GM18526 (cell line): Measurements from ENCODE around the gene HTR2C.

Experiments
- POLR2A ChIP-seq: IDR thresholded peaks from 3 replicates; pipeline ENCODE4 v1.6.1; 2011; ENCODE audit not compliant: insufficient read length; ENCODE audit errors: extremely low read depth

HTR2C gene

GRCh38 chrX:114635986-114636385 lies 52.1 kb downstream of the HTR2C start:
- no peak for TF ChIP-seq POLR2A

- TF ChIP-seq POLR2A: no peak
Measured at GRCh38 chrX:114650351-114650750, 66.5 kb downstream of the HTR2C start.

GRCh38 chrX:114675365-114675764 lies 91.5 kb downstream of the HTR2C start:
- no peak for TF ChIP-seq POLR2A

- TF ChIP-seq POLR2A: no peak
Measured at GRCh38 chrX:114709406-114709805, 125.5 kb downstream of the HTR2C start.

GRCh38 chrX:114710571-114710970 lies 126.7 kb downstream of the HTR2C start:
- TF ChIP-seq POLR2A: no peak

GRCh38 chrX:114712466-114712865 lies 128.6 kb downstream of the HTR2C start:
- TF ChIP-seq POLR2A: no peak

- no peak for TF ChIP-seq POLR2A
Measured at GRCh38 chrX:114715096-114715495, 131.2 kb downstream of the HTR2C start.

GRCh38 chrX:114717921-114718320 lies 134.0 kb downstream of the HTR2C start:
- no peak for TF ChIP-seq POLR2A

- TF ChIP-seq POLR2A: no peak
Measured at GRCh38 chrX:114766541-114766940, 182.7 kb downstream of the HTR2C start.

- no peak for TF ChIP-seq POLR2A
Measured at GRCh38 chrX:114774691-114775090, 190.8 kb downstream of the HTR2C start.

GRCh38 chrX:114782925-114783324 lies 199.0 kb downstream of the HTR2C start:
- TF ChIP-seq POLR2A: no peak

- no peak for TF ChIP-seq POLR2A
Measured at GRCh38 chrX:114787061-114787460, 203.2 kb downstream of the HTR2C start.

- no peak for TF ChIP-seq POLR2A
Measured at GRCh38 chrX:114797494-114797893, 213.6 kb downstream of the HTR2C start.

GRCh38 chrX:114798907-114799306 lies 215.0 kb downstream of the HTR2C start:
- no peak for TF ChIP-seq POLR2A

- TF ChIP-seq POLR2A: no peak
Measured at GRCh38 chrX:114800719-114801118, 216.8 kb downstream of the HTR2C start.

- no peak for TF ChIP-seq POLR2A
Measured at GRCh38 chrX:114819509-114819908, 235.6 kb downstream of the HTR2C start.

- TF ChIP-seq POLR2A: no peak
Measured at GRCh38 chrX:114841051-114841450, 257.2 kb downstream of the HTR2C start.

GRCh38 chrX:114842181-114842580 lies 258.3 kb downstream of the HTR2C start:
- TF ChIP-seq POLR2A: no peak
